Pancreas (tissue), 10 donors: ENCODE results near the gene FABP3. TPM values are rescaled to one million over a fixed set of nuclear protein-coding genes. Genes with fewer than 3 reads are reported as not detected.

Source experiments
- ATAC-seq, 4 donors: fragments of 200-7000 bp; cut with Tn5 transposase; one replicate each; pipeline versions ENCODE4 v1.8.0 to v1.9.1; 2020; ENCODE audit warnings: mild to moderate bottlenecking in 4 of 4, moderate library complexity in 4 of 4
- DNase-seq, 6 donors: peaks; one replicate each; pipeline ENCODE4 v3.0.0-alpha.2; 2020
- FAIRE-seq: peaks from 2 replicates; lab custom pipeline; 2012; peaks lifted over from hg19 to GRCh38; lab: Jason Lieb, UNC
- H3K27ac ChIP-seq, 4 donors: fragments of 200-600 bp; sonication (generic); 1 replicate in 3 of 4; 2 replicates in 1 of 4; pipeline versions ENCODE4 v1.5.0 to v1.8.0; 2020
- H3K27me3 ChIP-seq, 4 donors: fragments of 200-600 bp; one replicate each; pipeline ENCODE4 v1.8.0; 2021
- H3K36me3 ChIP-seq, 3 donors: fragments of 200-600 bp; sonication (generic) in 1 of 3; one replicate each; pipeline versions ENCODE4 v1.5.0 to v1.8.0; 2020 to 2021
- H3K4me1 ChIP-seq, 3 donors: fragments of 200-600 bp; one replicate each; pipeline ENCODE4 v1.8.0; 2021
- H3K4me3 ChIP-seq, 4 donors: fragments of 200-600 bp; sonication (generic) in 2 of 4; one replicate each; pipeline versions ENCODE4 v1.5.0 to v1.8.0; 2020 to 2021
- H3K9me3 ChIP-seq, 4 donors: fragments of 200-600 bp; one replicate each; pipeline ENCODE4 v1.8.0; 2021
- CTCF ChIP-seq, 4 donors: fragments of 200-600 bp; sonication (generic) in 3 of 4; IDR thresholded peaks; one replicate each; pipeline versions ENCODE4 v1.5.0 to v1.8.0; 2021; ENCODE audit warnings: antibody characterized with exemption in 4 of 4
- WGBS, 2 donors: extraction: QIAGEN DNeasy Blood & Tissue Kit; methylation state at CpG; one replicate each; pipeline ENCODE4 v1.1.7; 2013; 5-methylcytosine and 5-hydroxymethylcytosine counted together
- intact Hi-C, 3 donors: fragments of 100-400 bp; cut with DNase I; formaldehyde crosslinking; loops; one replicate each; pipeline versions ENCODE4 v1.11.1 to v1.14.2; 2022
- polyA plus RNA-seq, 2 donors: library from polyadenylated mRNA; stranded (reverse); fragments of 200-250 nt; gene quantifications; one replicate each; pipeline ENCODE4 v1.2.3, GENCODE V29; 2013
- total RNA-seq, 6 donors: library from RNA; stranded (reverse); fragmentation: NEBNext Ultra II Directional in 4 of 6; extraction: Animal tissue kit (Norgen Biotek cat#: 25700) in 4 of 6; gene quantifications; one replicate each; pipeline versions ENCODE4 v1.2.1 to v1.2.4, GENCODE V29; 2021 to 2023
- donor health status: healthy with polysubstance abuse.
- donor health status: DM: no; HTN: no; CAD: no; lungs with moderate emphysema.
- donor health status: DM: no; HTN: no; CAD: no.
- donor health status: control.
- donor health status: control.
- donor health status: Bipolar disorder and iron deficiency.
- donor health status: DM: yes; HTN: yes; CAD: no.
- donor health status: DM: no; HTN: no; CAD: no.
- donor health status: DM: no; HTN: no; CAD: no.
- donor health status: DM: yes; HTN: yes; CAD: no.

FABP3 gene
- total and polyA plus RNA-seq, 8 donors: 0.72 to 5.4 (median 2.7) TPM; not detected in 2

- Histone ChIP-seq H3K4me3 (no peak overlapping the region), H3K4me1 (no peaks in the 10 kb centered on the region), H3K27ac (no peak overlapping the region), H3K27me3 (no peaks in the 10 kb centered on the region), H3K9me3 (no peaks in the 10 kb centered on the region), H3K36me3 (no peaks in the 10 kb centered on the region)
- no peak for DNase-seq
- no peak for ATAC-seq
- FAIRE-seq: no peak
- no peak for TF ChIP-seq CTCF (IDR thresholded peaks at IDR 0.05)
- WGBS, 2 donors: 74 to 78% methylated on average over 10 of the region's 10 CpGs
- intact Hi-C loops: loop anchor here in 1 of 3 donors (10.0 kb wide), 1 partner anchor 142 kb away; no protein-coding TSS in a partner anchor
Measured at GRCh38 chr1:31336687-31337467, 36.0 kb downstream of the FABP3 start.

- no peak overlapping the region for H3K4me3 ChIP-seq
- H3K27me3 ChIP-seq: no peaks in the 10 kb centered on the region
- DNase-seq (no peak), FAIRE-seq (no peak), ATAC-seq (peak in 3 of 4 donors; percentile 49 to 57 (median 53))
- H3K27ac ChIP-seq: no peak overlapping the region
- intact Hi-C loops: loop anchor here in 1 of 3 donors (10.0 kb wide), 1 partner anchor 140 kb away; no protein-coding TSS in a partner anchor
- no peaks in the 10 kb centered on the region for H3K36me3 ChIP-seq
- no peaks in the 10 kb centered on the region for H3K4me1 ChIP-seq
- no peaks in the 10 kb centered on the region for H3K9me3 ChIP-seq
- TF ChIP-seq CTCF (IDR thresholded peaks at IDR 0.05): peak in 2 of 4 donors; percentile 9 to 24
Measured at GRCh38 chr1:31335007-31335406, 37.9 kb downstream of the FABP3 start.

- TF ChIP-seq CTCF (IDR thresholded peaks at IDR 0.05): no peak
Measured at GRCh38 chr1:31327381-31327780, 45.5 kb downstream of the FABP3 start.

GRCh38 chr1:31326461-31326860 lies 46.4 kb downstream of the FABP3 start:
- Histone ChIP-seq H3K27me3 (no peaks in the 10 kb centered on the region), H3K9me3 (no peaks in the 10 kb centered on the region), H3K4me1 (no peaks in the 10 kb centered on the region), H3K4me3 (no peak overlapping the region), H3K36me3 (no peaks in the 10 kb centered on the region), H3K27ac (no peak overlapping the region)
- intact Hi-C loops: no loop called here
- no peak for TF ChIP-seq CTCF (IDR thresholded peaks at IDR 0.05)
- ATAC-seq (no peak), DNase-seq (no peak), FAIRE-seq (no peak)
- WGBS, 2 donors: 85 to 93% methylated on average over 1 of the region's 1 CpG

More at GRCh38 chr1:31327381-31327780, 45.5 kb downstream of the FABP3 start:
- intact Hi-C loops: no loop called here
- Histone ChIP-seq H3K27ac (no peak overlapping the region), H3K4me3 (no peak overlapping the region), H3K9me3 (no peaks in the 10 kb centered on the region), H3K36me3 (no peaks in the 10 kb centered on the region), H3K27me3 (no peaks in the 10 kb centered on the region), H3K4me1 (no peaks in the 10 kb centered on the region)
- no peak for DNase-seq
- no peak for ATAC-seq
- 75 to 80% methylated on average over 3 of the region's 3 CpGs for WGBS, 2 donors
- no peak for FAIRE-seq

GRCh38 chr1:31324992-31325391 lies 47.9 kb downstream of the FABP3 start:
- WGBS, 2 donors: 94 to 97% methylated on average over 3 of the region's 3 CpGs
- peaks cover 0 to 4% (median 0%) of the 10 kb centered on the region in 3 donors for H3K36me3 ChIP-seq
- no peak for DNase-seq
- intact Hi-C loops: no loop called here
- no peak for ATAC-seq
- H3K27me3 ChIP-seq: no peaks in the 10 kb centered on the region
- no peaks in the 10 kb centered on the region for H3K4me1 ChIP-seq
- H3K9me3 ChIP-seq: no peaks in the 10 kb centered on the region
- no peak for FAIRE-seq
- no peak for TF ChIP-seq CTCF (IDR thresholded peaks at IDR 0.05)
- H3K4me3 ChIP-seq: no peak overlapping the region
- H3K27ac ChIP-seq: no peak overlapping the region
